PFSK-1 (cell line): ENCODE measurements around the gene IFITM1.

ENCODE experiments used
- FOXP2 ChIP-seq: optimal IDR thresholded peaks from 2 replicates; pipeline ENCODE3; 2011; ENCODE audit warnings: borderline replicate concordance, control low read depth, inconsistent platforms; ENCODE audit not compliant: insufficient read depth; ENCODE audit errors: extremely low read length, extremely low read depth
- POLR2AphosphoS5 ChIP-seq: IDR thresholded peaks from 2 replicates; pipeline ENCODE4 v1.6.1; 2012; ENCODE audit warnings: low read depth, mild to moderate bottlenecking, control low read depth, low read length, moderate library complexity
- REST ChIP-seq, 2 experiments: IDR thresholded peaks; 2 replicates each; pipeline versions ENCODE4 v1.6.1 to v1.8.0; 2011 to 2012; ENCODE audit warnings: low read depth in 2 of 2, low read length in 2 of 2, control low read depth in 1 of 2, inconsistent platforms in 1 of 2, mild to moderate bottlenecking in 1 of 2, moderate library complexity in 1 of 2; ENCODE audit not compliant: insufficient read depth in 1 of 2
- SIN3A ChIP-seq: IDR thresholded peaks from 2 replicates; pipeline ENCODE4 v1.6.1; 2012; ENCODE audit warnings: mild to moderate bottlenecking, low read length, moderate library complexity, borderline replicate concordance; ENCODE audit not compliant: insufficient read depth
- TAF1 ChIP-seq: IDR thresholded peaks from 2 replicates; pipeline ENCODE4 v1.6.1; 2012; ENCODE audit warnings: low read length, control low read depth, borderline replicate concordance; ENCODE audit not compliant: insufficient read depth

The IFITM1 gene

GRCh38 chr11:281486-282161, 32.2 kb upstream of the IFITM1 start:
- TF ChIP-seq SIN3A (no peak), FOXP2 (no peak), POLR2AphosphoS5 (no peak), TAF1 (no peak), REST (IDR thresholded peaks at IDR 0.05; ENCODE audit: insufficient read depth in 1 of 2, low read depth in 2 of 2, low read length in 2 of 2) (no peak)

- TF ChIP-seq REST (IDR thresholded peaks at IDR 0.05; ENCODE audit: insufficient read depth in 1 of 2, low read depth in 2 of 2, low read length in 2 of 2) (no peak), SIN3A (no peak), FOXP2 (no peak), POLR2AphosphoS5 (no peak), TAF1 (no peak)
Observed at GRCh38 chr11:282171-282570, 31.7 kb upstream of the IFITM1 start.

DNA sequence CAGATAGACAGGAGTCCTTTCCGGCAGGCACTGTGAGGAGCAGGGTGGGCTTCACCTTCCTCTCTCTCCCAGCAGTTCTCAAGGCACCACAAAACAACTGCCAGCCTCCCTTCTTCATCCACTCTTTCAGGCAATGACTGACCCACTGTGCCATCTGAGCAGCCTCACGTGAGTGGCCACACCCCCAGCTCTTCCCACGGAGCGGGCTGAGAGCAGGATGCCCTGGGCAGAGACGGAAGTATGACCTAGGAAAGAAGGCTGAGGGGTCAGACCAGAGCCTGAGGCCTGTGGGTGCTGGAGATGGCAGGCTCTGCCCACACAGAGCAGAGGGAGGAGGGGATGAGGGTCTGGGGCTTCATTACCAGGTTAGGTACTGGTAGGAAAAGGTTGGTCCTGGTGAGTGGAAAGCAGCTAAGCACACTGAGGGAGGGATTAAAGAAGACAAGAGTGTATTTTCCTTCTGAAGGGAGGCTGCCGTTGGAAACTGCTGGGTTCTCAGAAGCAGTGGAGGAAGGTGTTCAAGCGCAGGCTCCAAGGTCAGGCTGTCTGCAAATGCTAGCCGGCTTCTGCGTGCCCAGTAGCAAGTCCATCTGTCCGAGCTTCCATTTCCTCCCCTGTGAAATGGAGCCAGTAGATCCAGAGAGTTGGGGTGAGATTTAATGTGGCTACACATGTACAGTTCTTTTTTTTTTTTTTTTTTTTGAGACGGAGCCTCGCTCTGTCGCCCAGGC, 31.0 kb upstream of the IFITM1 start:
- no peak for TF ChIP-seq FOXP2
- no peak for TF ChIP-seq REST (IDR thresholded peaks at IDR 0.05; ENCODE audit: insufficient read depth in 1 of 2, low read depth in 2 of 2, low read length in 2 of 2)
- TF ChIP-seq SIN3A = no peak
- TF ChIP-seq POLR2AphosphoS5 = no peak
- TF ChIP-seq TAF1 = no peak

DNA sequence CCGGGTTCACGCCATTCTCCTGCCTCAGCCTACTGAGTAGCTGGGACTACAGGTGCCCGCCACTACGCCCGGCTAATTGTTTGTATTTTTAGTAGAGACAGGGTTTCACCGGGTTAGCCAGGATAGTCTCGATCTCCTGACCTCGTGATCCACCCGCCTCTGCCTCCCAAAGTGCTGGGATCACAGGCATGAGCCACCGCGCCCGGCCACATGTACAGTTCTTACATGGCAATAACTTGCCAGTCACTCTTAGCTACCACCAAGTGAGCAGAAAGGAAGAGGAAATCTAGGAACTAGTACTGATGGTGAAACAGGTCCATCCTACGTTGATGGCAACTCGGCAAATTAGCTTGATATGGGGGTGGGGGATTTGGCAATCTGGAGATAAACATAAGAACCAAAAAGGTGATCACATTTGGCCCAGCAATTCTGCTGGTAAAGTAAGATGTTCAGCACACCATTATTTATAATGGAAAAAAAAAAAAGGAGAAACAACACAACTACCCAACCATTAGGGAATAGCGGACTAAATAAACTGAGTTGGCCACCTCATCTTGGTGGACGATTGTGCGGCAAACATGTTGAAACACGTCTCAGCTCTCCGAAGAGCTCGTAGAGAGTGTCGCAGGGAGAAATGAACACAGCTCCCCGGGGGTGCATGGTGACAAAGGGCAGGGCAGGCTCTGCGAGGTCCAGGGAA, 30.3 kb upstream of the IFITM1 start:
- TF ChIP-seq SIN3A (no peak), POLR2AphosphoS5 (no peak), TAF1 (no peak), FOXP2 (no peak), REST (IDR thresholded peaks at IDR 0.05; ENCODE audit: insufficient read depth in 1 of 2, low read depth in 2 of 2, low read length in 2 of 2) (no peak)
